Suprapubic skin (tissue), 4 donors: ENCODE results near the gene CEP131.

Experiments
- EP300 ChIP-seq: sonication (generic); formaldehyde crosslinking; IDR thresholded peaks from one replicate; pipeline ENCODE4 v1.6.1; 2017; ENCODE audit warnings: antibody characterized with exemption
- POLR2A ChIP-seq, 2 donors: fragments of 450-650 bp; IDR thresholded peaks; one replicate each; pipeline ENCODE4 v1.6.1; 2017; ENCODE audit warnings: antibody characterized with exemption in 2 of 2, mild to moderate bottlenecking in 2 of 2, moderate library complexity in 2 of 2
- POLR2AphosphoS5 ChIP-seq, 3 donors: sonication (generic); formaldehyde crosslinking; IDR thresholded peaks; one replicate each; pipeline ENCODE4 v1.6.1; 2017; ENCODE audit warnings: antibody characterized with exemption in 3 of 3
- TF ChIP-seq, protein P1 (sequence below), 2 donors: fragments of 200-600 bp in 1 of 2; fragments of 450-650 bp in 1 of 2; sonication (generic) in 1 of 2; IDR thresholded peaks; one replicate each; pipeline ENCODE4 v1.5.1; 2016 to 2019; ENCODE audit warnings: antibody characterized with exemption in 2 of 2, mild to moderate bottlenecking in 1 of 2, moderate library complexity in 1 of 2

DNA sequence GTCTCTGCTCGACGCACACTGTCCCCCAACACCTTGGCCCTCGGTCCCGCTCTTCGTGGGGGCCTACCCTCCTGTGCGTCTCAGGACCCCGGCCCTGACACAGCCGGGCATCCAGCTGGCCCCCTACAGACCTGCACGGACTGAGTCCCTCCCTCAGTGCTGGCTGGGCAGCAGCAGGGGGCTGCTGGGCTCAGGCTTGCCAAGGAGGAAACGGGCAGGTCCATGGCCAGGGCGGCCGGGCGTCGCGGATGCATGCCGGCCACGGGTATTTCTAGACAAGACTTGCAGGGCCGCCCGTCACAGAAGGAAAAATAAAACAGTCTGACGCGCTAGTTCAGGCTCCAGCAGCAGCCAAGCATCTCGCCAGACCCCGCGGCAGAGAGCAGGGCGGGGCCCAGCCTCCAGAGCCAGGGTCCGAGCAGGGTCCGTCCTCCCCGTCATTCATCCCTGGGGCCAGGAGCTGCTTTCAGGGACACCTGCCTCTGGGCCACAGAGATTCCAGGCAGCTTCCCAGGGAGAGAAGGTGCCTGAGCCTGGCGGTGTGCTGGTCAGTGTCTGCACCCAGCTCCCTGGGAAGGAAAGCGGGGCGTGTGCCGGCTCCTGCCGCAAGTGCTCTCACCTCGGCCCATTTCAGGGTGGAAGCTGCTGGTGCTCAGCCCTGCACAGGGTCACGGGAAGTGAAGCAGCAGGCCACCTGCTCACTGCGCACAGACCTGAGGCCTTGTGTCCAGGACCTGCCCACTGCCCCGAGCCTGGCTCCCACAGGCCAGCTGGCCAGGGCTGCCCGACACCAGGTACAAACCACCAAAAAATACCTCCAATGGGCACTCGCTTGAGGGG, 64.7 kb downstream of the CEP131 start:
- TF ChIP-seq, protein P1, sequence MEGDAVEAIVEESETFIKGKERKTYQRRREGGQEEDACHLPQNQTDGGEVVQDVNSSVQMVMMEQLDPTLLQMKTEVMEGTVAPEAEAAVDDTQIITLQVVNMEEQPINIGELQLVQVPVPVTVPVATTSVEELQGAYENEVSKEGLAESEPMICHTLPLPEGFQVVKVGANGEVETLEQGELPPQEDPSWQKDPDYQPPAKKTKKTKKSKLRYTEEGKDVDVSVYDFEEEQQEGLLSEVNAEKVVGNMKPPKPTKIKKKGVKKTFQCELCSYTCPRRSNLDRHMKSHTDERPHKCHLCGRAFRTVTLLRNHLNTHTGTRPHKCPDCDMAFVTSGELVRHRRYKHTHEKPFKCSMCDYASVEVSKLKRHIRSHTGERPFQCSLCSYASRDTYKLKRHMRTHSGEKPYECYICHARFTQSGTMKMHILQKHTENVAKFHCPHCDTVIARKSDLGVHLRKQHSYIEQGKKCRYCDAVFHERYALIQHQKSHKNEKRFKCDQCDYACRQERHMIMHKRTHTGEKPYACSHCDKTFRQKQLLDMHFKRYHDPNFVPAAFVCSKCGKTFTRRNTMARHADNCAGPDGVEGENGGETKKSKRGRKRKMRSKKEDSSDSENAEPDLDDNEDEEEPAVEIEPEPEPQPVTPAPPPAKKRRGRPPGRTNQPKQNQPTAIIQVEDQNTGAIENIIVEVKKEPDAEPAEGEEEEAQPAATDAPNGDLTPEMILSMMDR (IDR thresholded peaks at IDR 0.05) = no peak
- no peak for TF ChIP-seq POLR2AphosphoS5 (IDR thresholded peaks at IDR 0.05)
- TF ChIP-seq POLR2A (IDR thresholded peaks at IDR 0.05) = no peak
- no peak for TF ChIP-seq EP300
